Keratinocyte (primary cell): ENCODE results near the gene TMEM266. TPM values are rescaled to one million over a fixed set of nuclear protein-coding genes. Genes with fewer than 3 reads are reported as not detected.

ENCODE experiments used
- DNase-seq: peaks from one replicate; pipeline ENCODE4 v3.0.0-alpha.2; 2011; ENCODE audit warnings: low read depth, missing footprints, low spot score
- FAIRE-seq: peaks from 2 replicates; lab custom pipeline; 2011; peaks lifted over from hg19 to GRCh38; lab: Jason Lieb, UNC
- H2AFZ ChIP-seq: 2 replicates; pipeline ENCODE4 v1.6.0; 2012; ENCODE audit warnings: low read length, control low read depth, inconsistent platforms; ENCODE audit not compliant: control insufficient read depth
- H3K27ac ChIP-seq: 2 replicates; pipeline ENCODE4 v1.5.1; 2011; ENCODE audit warnings: low read length; ENCODE audit not compliant: control insufficient read depth, insufficient read depth
- H3K27me3 ChIP-seq: 3 replicates; pipeline ENCODE4 v1.6.0; 2011; ENCODE audit warnings: low read length; ENCODE audit not compliant: control insufficient read depth, insufficient read depth; ENCODE audit errors: extremely low read depth
- H3K36me3 ChIP-seq, 2 experiments: 2 replicates in 1 of 2; 3 replicates in 1 of 2; pipeline ENCODE4 v1.5.1; 2011; ENCODE audit warnings: low read length in 2 of 2, mild to moderate bottlenecking in 1 of 2; ENCODE audit not compliant: control insufficient read depth in 2 of 2, insufficient read depth in 2 of 2; ENCODE audit errors: extremely low read depth in 1 of 2
- H3K4me1 ChIP-seq: 3 replicates; pipeline ENCODE4 v1.5.1; 2011; ENCODE audit warnings: low read length; ENCODE audit not compliant: control insufficient read depth, insufficient read depth; ENCODE audit errors: extremely low read depth
- H3K4me2 ChIP-seq: 3 replicates; pipeline ENCODE4 v1.6.0; 2011; ENCODE audit warnings: low read depth, low read length; ENCODE audit not compliant: control insufficient read depth, insufficient read depth; ENCODE audit errors: extremely low read depth
- H3K4me3 ChIP-seq, 3 experiments: fragments of 200-600 bp in 1 of 3; sonication (generic) in 1 of 3; 2 replicates in 2 of 3; 3 replicates in 1 of 3; pipeline ENCODE4 v1.5.1; 2011 to 2016; ENCODE audit warnings: low read length in 3 of 3, mild to moderate bottlenecking in 3 of 3, control low read depth in 2 of 3, inconsistent platforms in 1 of 3, low read depth in 1 of 3, mixed read lengths in 1 of 3, mixed run types in 1 of 3, moderate library complexity in 1 of 3; ENCODE audit not compliant: control insufficient read depth in 2 of 3, insufficient read depth in 2 of 3; ENCODE audit errors: extremely low read depth in 1 of 3
- H3K79me2 ChIP-seq: 2 replicates; pipeline ENCODE4 v1.6.0; 2012; ENCODE audit warnings: low read length; ENCODE audit not compliant: control insufficient read depth, insufficient read depth
- H3K9ac ChIP-seq: 3 replicates; pipeline ENCODE4 v1.6.0; 2011; ENCODE audit warnings: low read length; ENCODE audit not compliant: control insufficient read depth, insufficient read depth; ENCODE audit errors: extremely low read depth
- H3K9me1 ChIP-seq: 3 replicates; pipeline ENCODE4 v1.6.0; 2011; ENCODE audit warnings: low read length; ENCODE audit not compliant: control insufficient read depth, insufficient read depth; ENCODE audit errors: extremely low read depth
- H3K9me3 ChIP-seq: 2 replicates; pipeline ENCODE4 v1.5.1; 2012; ENCODE audit warnings: low read depth, low read length; ENCODE audit not compliant: control insufficient read depth
- H4K20me1 ChIP-seq: 3 replicates; pipeline ENCODE4 v1.6.0; 2011; ENCODE audit warnings: low read length; ENCODE audit not compliant: control insufficient read depth, insufficient read depth; ENCODE audit errors: extremely low read depth
- EZH2 ChIP-seq: IDR thresholded peaks from one replicate; pipeline ENCODE4 v1.6.1; 2012; ENCODE audit warnings: inconsistent platforms, mild to moderate bottlenecking, low read length, moderate library complexity
- dilution Hi-C: fragments of 300-500 bp; cut with MboI; formaldehyde crosslinking; loops from one replicate; pipeline ENCODE4 v1.7.0; 2020; ENCODE audit warnings: low sequenced_read_pairs; ENCODE audit not compliant: extremely low pct_ligation_motif_present
- polyA plus RNA-seq, 5 experiments: library from polyadenylated mRNA; depleted of rRNA in 3 of 5; stranded (reverse) in 3 of 5; stranded (forward) in 1 of 5; unstranded in 1 of 5; fragments of >200 nt; gene quantifications; 1 replicate in 1 of 5; 2 replicates in 3 of 5; 3 replicates in 1 of 5; pipeline versions ENCODE4 v1.2.1 to v1.2.3, GENCODE V29; 2011 to 2012; ENCODE audit warnings: missing spikeins in 2 of 5, low read depth in 1 of 5, low replicate concordance in 1 of 5
- TF ChIP-seq, protein P1 (sequence below), 3 experiments: IDR thresholded peaks in 1 of 3; conservative IDR thresholded peaks in 1 of 3; optimal IDR thresholded peaks in 1 of 3; 2 replicates in 2 of 3; 3 replicates in 1 of 3; pipeline versions ENCODE3 to v1.5.1; 2011; ENCODE audit warnings: low read length in 3 of 3, mild to moderate bottlenecking in 3 of 3, moderate library complexity in 2 of 3, control low read depth in 1 of 3, inconsistent platforms in 1 of 3; ENCODE audit not compliant: insufficient read depth in 2 of 3; ENCODE audit errors: extremely low read depth in 1 of 3

TMEM266 gene
- polyA plus RNA-seq, 1 donor (not counting 4 experiments of a cell fraction or from before 2014, with no cell fraction given) = 0.03 TPM

DNA sequence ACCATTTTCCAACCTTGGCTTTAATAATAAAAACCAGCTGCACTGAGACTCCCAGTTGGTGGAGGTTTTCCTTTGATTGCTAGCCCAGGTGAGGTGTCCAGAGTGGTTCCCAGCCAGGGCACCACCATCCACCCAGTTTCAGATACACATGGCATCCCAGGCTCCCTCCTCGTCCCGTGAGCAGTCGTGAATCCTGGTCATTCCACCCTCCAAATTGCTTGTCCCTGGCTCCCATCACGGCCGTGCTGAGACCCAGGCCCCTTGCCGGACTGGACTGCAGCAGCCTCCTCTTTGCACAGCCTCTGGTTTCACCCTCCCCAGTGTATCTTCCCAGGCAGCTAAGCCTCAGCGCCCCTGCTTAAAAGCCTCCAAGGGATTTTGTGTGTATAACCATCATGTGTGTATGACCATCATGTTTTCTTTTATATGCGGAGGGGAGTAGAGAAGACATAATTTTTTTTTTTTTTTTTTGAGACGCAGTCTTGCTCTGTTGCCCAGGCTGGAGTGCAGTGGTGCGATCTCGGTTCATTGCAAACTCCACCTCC is 145.2 kb downstream of the TMEM266 start:
- peaks cover 8 to 9% of the 10 kb centered on the region in 2 experiments for H3K36me3 ChIP-seq
- no peaks in the 10 kb centered on the region for H3K27me3 ChIP-seq
- H3K79me2 ChIP-seq = no peaks in the 10 kb centered on the region
- no peak for TF ChIP-seq EZH2
- TF ChIP-seq, protein P1, sequence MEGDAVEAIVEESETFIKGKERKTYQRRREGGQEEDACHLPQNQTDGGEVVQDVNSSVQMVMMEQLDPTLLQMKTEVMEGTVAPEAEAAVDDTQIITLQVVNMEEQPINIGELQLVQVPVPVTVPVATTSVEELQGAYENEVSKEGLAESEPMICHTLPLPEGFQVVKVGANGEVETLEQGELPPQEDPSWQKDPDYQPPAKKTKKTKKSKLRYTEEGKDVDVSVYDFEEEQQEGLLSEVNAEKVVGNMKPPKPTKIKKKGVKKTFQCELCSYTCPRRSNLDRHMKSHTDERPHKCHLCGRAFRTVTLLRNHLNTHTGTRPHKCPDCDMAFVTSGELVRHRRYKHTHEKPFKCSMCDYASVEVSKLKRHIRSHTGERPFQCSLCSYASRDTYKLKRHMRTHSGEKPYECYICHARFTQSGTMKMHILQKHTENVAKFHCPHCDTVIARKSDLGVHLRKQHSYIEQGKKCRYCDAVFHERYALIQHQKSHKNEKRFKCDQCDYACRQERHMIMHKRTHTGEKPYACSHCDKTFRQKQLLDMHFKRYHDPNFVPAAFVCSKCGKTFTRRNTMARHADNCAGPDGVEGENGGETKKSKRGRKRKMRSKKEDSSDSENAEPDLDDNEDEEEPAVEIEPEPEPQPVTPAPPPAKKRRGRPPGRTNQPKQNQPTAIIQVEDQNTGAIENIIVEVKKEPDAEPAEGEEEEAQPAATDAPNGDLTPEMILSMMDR (optimal IDR thresholded peaks at IDR 0.05 in 1 of 3, IDR thresholded peaks at IDR 0.05 in 1 of 3, conservative IDR thresholded peaks at IDR 0.05 in 1 of 3; ENCODE audit: extremely low read depth in 1 of 3, insufficient read depth in 2 of 3, low read length in 3 of 3) = no peak
- peaks cover 6% of the 10 kb centered on the region for H3K4me1 ChIP-seq
- H4K20me1 ChIP-seq = no peaks in the 10 kb centered on the region
- no peak overlapping the region for H2AFZ ChIP-seq
- FAIRE-seq (no peak), DNase-seq (no peak)
- no peak overlapping the region for H3K4me2 ChIP-seq
- dilution Hi-C loops = no loop called here
- no peak overlapping the region for H3K4me3 ChIP-seq
- no peak overlapping the region for H3K9ac ChIP-seq
- no peaks in the 10 kb centered on the region for H3K9me1 ChIP-seq
- no peak overlapping the region for H3K27ac ChIP-seq
- H3K9me3 ChIP-seq = no peaks in the 10 kb centered on the region

DNA sequence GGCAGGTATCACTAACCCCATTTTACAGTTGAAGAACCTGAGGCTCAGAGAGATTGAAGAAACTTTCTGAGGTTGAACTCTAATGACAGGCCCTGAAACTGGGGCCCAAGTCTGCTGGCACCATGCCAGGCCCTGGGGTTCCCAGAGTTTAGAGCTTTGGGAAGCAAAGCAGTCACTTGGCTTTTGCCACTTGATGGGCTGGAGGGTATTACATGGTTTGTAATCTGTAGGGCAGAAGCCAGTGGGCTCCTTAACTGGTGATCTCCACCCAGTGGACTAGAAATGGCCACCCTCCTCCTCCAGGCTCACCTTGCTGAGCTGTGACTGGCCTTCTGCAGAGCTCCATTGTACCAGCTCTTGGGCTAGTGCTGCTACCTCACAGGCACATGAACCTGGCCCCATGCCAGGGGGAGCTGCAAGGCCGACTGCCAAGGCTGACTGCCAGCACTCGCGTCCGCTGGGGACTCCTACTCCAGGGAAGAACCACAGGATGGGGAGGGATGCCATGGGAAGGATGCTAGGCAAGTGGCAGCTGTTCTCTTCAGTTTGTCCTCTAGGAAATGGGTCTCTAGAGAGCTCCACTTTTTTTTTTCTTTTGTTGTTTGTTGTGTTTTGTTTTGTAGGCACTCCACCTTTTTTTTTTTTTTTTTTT is 146.7 kb downstream of the TMEM266 start:
- no peak overlapping the region for H3K27ac ChIP-seq
- no peak overlapping the region for H2AFZ ChIP-seq
- DNase-seq (no peak), FAIRE-seq (no peak)
- no peak overlapping the region for H3K4me2 ChIP-seq
- dilution Hi-C loops = no loop called here
- H4K20me1 ChIP-seq = no peaks in the 10 kb centered on the region
- peaks cover 6% of the 10 kb centered on the region for H3K4me1 ChIP-seq
- TF ChIP-seq, protein P1 (optimal IDR thresholded peaks at IDR 0.05 in 1 of 3, IDR thresholded peaks at IDR 0.05 in 1 of 3, conservative IDR thresholded peaks at IDR 0.05 in 1 of 3; ENCODE audit: extremely low read depth in 1 of 3, insufficient read depth in 2 of 3, low read length in 3 of 3) = no peak
- no peak for TF ChIP-seq EZH2
- no peaks in the 10 kb centered on the region for H3K9me1 ChIP-seq
- no peaks in the 10 kb centered on the region for H3K79me2 ChIP-seq
- H3K9ac ChIP-seq = no peak overlapping the region
- H3K9me3 ChIP-seq = no peaks in the 10 kb centered on the region
- no peak overlapping the region for H3K4me3 ChIP-seq
- H3K36me3 ChIP-seq = peaks cover 16 to 17% of the 10 kb centered on the region in 2 experiments
- H3K27me3 ChIP-seq = no peaks in the 10 kb centered on the region
